ENCODE results near the gene TTC7B.

DNA sequence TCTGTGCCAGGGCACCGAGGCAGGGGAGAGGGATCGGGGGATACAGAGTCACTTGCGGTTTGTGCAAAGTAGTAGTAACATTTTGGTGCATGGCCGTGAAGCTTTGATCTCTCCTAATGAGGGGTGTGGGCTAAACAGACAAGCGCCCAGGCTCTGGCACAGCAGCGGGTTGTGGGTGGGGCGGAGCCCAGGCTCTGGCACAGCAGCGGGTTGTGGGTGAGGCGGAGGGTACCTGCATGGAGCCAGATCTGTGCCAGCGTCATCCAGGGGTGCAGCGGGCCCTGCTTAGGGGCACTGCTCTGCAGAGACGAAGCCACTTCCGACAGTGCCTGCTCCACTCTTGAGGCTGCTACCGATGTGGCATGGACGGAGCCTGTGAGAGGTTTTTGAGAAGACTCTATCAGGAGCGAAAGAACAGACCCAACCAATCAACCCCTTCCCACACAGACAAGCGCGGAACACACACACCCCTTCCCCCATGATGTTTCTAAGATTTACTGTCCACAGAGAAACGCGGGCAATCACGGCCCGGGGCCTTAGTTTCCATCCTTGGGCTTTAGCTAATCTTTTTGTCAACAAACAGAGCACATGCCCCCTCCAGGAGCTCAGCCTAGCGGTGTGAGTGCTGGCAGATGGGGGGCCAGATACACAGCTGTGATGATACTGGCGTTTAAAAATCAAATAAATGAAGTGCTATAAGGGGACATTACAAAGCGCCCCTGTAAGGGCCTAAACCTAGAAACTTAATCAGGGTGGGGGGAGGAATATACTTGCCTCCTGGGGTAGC lies 222.8 kb downstream of the TTC7B start:
- TF ChIP-seq, protein P1, sequence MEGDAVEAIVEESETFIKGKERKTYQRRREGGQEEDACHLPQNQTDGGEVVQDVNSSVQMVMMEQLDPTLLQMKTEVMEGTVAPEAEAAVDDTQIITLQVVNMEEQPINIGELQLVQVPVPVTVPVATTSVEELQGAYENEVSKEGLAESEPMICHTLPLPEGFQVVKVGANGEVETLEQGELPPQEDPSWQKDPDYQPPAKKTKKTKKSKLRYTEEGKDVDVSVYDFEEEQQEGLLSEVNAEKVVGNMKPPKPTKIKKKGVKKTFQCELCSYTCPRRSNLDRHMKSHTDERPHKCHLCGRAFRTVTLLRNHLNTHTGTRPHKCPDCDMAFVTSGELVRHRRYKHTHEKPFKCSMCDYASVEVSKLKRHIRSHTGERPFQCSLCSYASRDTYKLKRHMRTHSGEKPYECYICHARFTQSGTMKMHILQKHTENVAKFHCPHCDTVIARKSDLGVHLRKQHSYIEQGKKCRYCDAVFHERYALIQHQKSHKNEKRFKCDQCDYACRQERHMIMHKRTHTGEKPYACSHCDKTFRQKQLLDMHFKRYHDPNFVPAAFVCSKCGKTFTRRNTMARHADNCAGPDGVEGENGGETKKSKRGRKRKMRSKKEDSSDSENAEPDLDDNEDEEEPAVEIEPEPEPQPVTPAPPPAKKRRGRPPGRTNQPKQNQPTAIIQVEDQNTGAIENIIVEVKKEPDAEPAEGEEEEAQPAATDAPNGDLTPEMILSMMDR (IDR thresholded peaks at IDR 0.05), result no peak
- no peak for TF ChIP-seq POLR2A (IDR thresholded peaks at IDR 0.05)
